HEK293T (cell line): ENCODE results near the gene MND1.

Experiments
- CTCF ChIA-PET: fragments of 350-600 bp; formaldehyde crosslinking; extraction: SDS; loops from one replicate; lab custom pipeline; 2021; ENCODE audit warnings: antibody characterized with exemption, inconsistent platforms; lab: Yijun Ruan, JAX
- POLR2A ChIA-PET: fragments of 350-600 bp; formaldehyde crosslinking; extraction: SDS; loops from one replicate; lab custom pipeline; 2020; ENCODE audit warnings: antibody characterized with exemption, inconsistent platforms; lab: Yijun Ruan, JAX
- DNase-seq: peaks from one replicate; pipeline ENCODE4 v3.0.0; 2012; ENCODE audit warnings: mixed read lengths; ENCODE audit errors: extremely low spot score
- ARNT ChIP-seq: fragments of 450-650 bp; IDR thresholded peaks from 2 replicates; pipeline ENCODE4 v1.6.1; 2017; ENCODE audit warnings: mild to moderate bottlenecking
- BHLHE40 ChIP-seq: fragments of 450-650 bp; IDR thresholded peaks from 2 replicates; pipeline ENCODE4 v1.6.1; 2016; ENCODE audit warnings: mild to moderate bottlenecking, moderate library complexity, borderline replicate concordance
- CTBP1 ChIP-seq: fragments of 450-650 bp; IDR thresholded peaks from 2 replicates; pipeline ENCODE4 v1.6.1; 2016; ENCODE audit warnings: borderline replicate concordance
- ELF4 ChIP-seq: fragments of 450-650 bp; IDR thresholded peaks from 2 replicates; pipeline ENCODE4 v1.6.1; 2017; ENCODE audit warnings: antibody characterized with exemption
- FOXA1 ChIP-seq: fragments of 450-650 bp; IDR thresholded peaks from 2 replicates; pipeline ENCODE4 v1.6.1; 2016; ENCODE audit warnings: mild to moderate bottlenecking
- FOXK2 ChIP-seq: fragments of 450-650 bp; IDR thresholded peaks from 2 replicates; pipeline ENCODE4 v1.6.1; 2016; ENCODE audit warnings: mild to moderate bottlenecking
- FOXM1 ChIP-seq: fragments of 450-650 bp; IDR thresholded peaks from 2 replicates; pipeline ENCODE4 v1.6.1; 2017; ENCODE audit warnings: mild to moderate bottlenecking, borderline replicate concordance
- HDGF ChIP-seq: fragments of 450-650 bp; IDR thresholded peaks from 2 replicates; pipeline ENCODE4 v1.6.1; 2017; ENCODE audit warnings: antibody characterized with exemption, borderline replicate concordance
- L3MBTL2 ChIP-seq: fragments of 450-650 bp; conservative IDR thresholded peaks from 2 replicates; pipeline ENCODE4 v1.6.1; 2016; ENCODE audit warnings: mild to moderate bottlenecking
- LEF1 ChIP-seq: fragments of 450-650 bp; IDR thresholded peaks from 2 replicates; pipeline ENCODE4 v1.6.1; 2017; ENCODE audit warnings: mild to moderate bottlenecking, borderline replicate concordance
- NFRKB ChIP-seq: fragments of 450-650 bp; IDR thresholded peaks from 2 replicates; pipeline ENCODE4 v1.6.1; 2016; ENCODE audit warnings: mild to moderate bottlenecking, moderate library complexity
- PKNOX1 ChIP-seq: fragments of 450-650 bp; IDR thresholded peaks from 2 replicates; pipeline ENCODE4 v1.6.1; 2016
- SP1 ChIP-seq: fragments of 450-650 bp; IDR thresholded peaks from 2 replicates; pipeline ENCODE4 v1.6.1; 2017
- SUZ12 ChIP-seq: fragments of 450-650 bp; IDR thresholded peaks from 2 replicates; pipeline ENCODE4 v1.6.1; 2016; ENCODE audit warnings: mild to moderate bottlenecking
- TARDBP ChIP-seq: fragments of 450-650 bp; IDR thresholded peaks from 2 replicates; pipeline ENCODE4 v1.6.1; 2016
- ZNF384 ChIP-seq: fragments of 450-650 bp; IDR thresholded peaks from 2 replicates; pipeline ENCODE4 v1.6.1; 2016

Gene MND1

GRCh38 chr4:153348006-153348405 lies 3.5 kb downstream of the MND1 start:
- ChIA-PET POLR2A (interaction anchor here (0.8 kb wide), 1 partner anchor 203 kb away, joined by 3 read pairs; no protein-coding TSS in a partner anchor), CTCF (interaction anchor here (0.6 to 1.1 kb wide), 4 partner anchors 90 to 275 kb away, joined by 3 to 4 read pairs (median 3); no protein-coding TSS in a partner anchor)
- no peak for TF ChIP-seq NFRKB
- TF ChIP-seq ARNT: no peak
- TF ChIP-seq SP1: no peak
- TF ChIP-seq HDGF: no peak
- TF ChIP-seq FOXK2: no peak
- TF ChIP-seq ZNF384: no peak
- TF ChIP-seq L3MBTL2: no peak
- no peak for TF ChIP-seq ELF4
- TF ChIP-seq FOXM1: no peak
- TF ChIP-seq FOXA1: no peak
- no peak for DNase-seq

- no peak for DNase-seq
- ChIA-PET CTCF (interaction anchor here (1.1 kb wide), 1 partner anchor 225 kb away, joined by 4 read pairs; no protein-coding TSS in a partner anchor), POLR2A (no interaction called here)
Measured at GRCh38 chr4:153349206-153349805, 4.8 kb downstream of the MND1 start.

GRCh38 chr4:153362184-153362583 lies 17.7 kb downstream of the MND1 start:
- POLR2A ChIA-PET: no interaction called here
- no peak for DNase-seq
- CTCF ChIA-PET: interaction anchor here (0.6 kb wide), 1 partner anchor 17 kb away, joined by 5 read pairs; no protein-coding TSS in a partner anchor
- TF ChIP-seq ARNT (no peak), LEF1 (no peak), FOXM1 (no peak), CTBP1 (no peak), SP1 (no peak), FOXA1 (no peak), NFRKB (no peak), PKNOX1 (no peak), L3MBTL2 (no peak), TARDBP (no peak), SUZ12 (no peak), FOXK2 (no peak), BHLHE40 (no peak), ELF4 (no peak), ZNF384 (no peak), HDGF (no peak)

More at GRCh38 chr4:153349206-153349805, 4.8 kb downstream of the MND1 start:
- TF ChIP-seq FOXA1: no peak
- TF ChIP-seq SP1: no peak
- no peak for TF ChIP-seq HDGF

GRCh38 chr4:153364061-153364460 lies 19.6 kb downstream of the MND1 start:
- TF ChIP-seq LEF1 (no peak), FOXK2 (no peak), BHLHE40 (no peak), SP1 (no peak), FOXM1 (no peak), CTBP1 (no peak), ELF4 (no peak), PKNOX1 (no peak), ARNT (no peak), SUZ12 (no peak), TARDBP (no peak), L3MBTL2 (no peak), NFRKB (no peak), ZNF384 (no peak), HDGF (no peak)
- ChIA-PET POLR2A (no interaction called here), CTCF (interaction anchor here (0.6 to 1.1 kb wide), 2 partner anchors 14 to 18 kb away, joined by 3 to 6 read pairs; no protein-coding TSS in a partner anchor)
- no peak for DNase-seq

GRCh38 chr4:153365003-153365402 lies 20.5 kb downstream of the MND1 start:
- ChIA-PET CTCF (interaction anchor here (1.1 kb wide), 1 partner anchor 13 kb away, joined by 6 read pairs; no protein-coding TSS in a partner anchor), POLR2A (no interaction called here)
- DNase-seq: no peak
- TF ChIP-seq ARNT (no peak), CTBP1 (no peak), ZNF384 (no peak), TARDBP (no peak), PKNOX1 (no peak), L3MBTL2 (no peak), FOXM1 (no peak), LEF1 (no peak), SUZ12 (no peak), SP1 (no peak), FOXA1 (no peak), ELF4 (no peak)

GRCh38 chr4:153366486-153366885 lies 22.0 kb downstream of the MND1 start:
- no peak for TF ChIP-seq SUZ12
- TF ChIP-seq LEF1: no peak
- TF ChIP-seq BHLHE40: no peak
- no peak for TF ChIP-seq FOXM1
- TF ChIP-seq ELF4: no peak
- no peak for TF ChIP-seq FOXA1
- TF ChIP-seq CTBP1: no peak
- TF ChIP-seq ZNF384: no peak
- TF ChIP-seq ARNT: no peak
- no peak for TF ChIP-seq L3MBTL2
- no peak for TF ChIP-seq SP1
- no peak for TF ChIP-seq FOXK2
- no peak for TF ChIP-seq NFRKB
- no peak for TF ChIP-seq HDGF
- TF ChIP-seq TARDBP: no peak
- TF ChIP-seq PKNOX1: no peak
- ChIA-PET CTCF (no interaction called here), POLR2A (no interaction called here)
- DNase-seq: no peak
